Measurements from ENCODE around the gene ADGRL1. TPM values are rescaled to one million over a fixed set of nuclear protein-coding genes. Genes with fewer than 3 reads are reported as not detected.
"Not testable (repeated sequence)": the region's sequence is repeated elsewhere in the genome, so short reads cannot be mapped to it uniquely, and the experiment has no call there.

The ADGRL1 gene
- polyA plus RNA-seq, 1 donor from 2014 or later, result 0.11 TPM

DNA sequence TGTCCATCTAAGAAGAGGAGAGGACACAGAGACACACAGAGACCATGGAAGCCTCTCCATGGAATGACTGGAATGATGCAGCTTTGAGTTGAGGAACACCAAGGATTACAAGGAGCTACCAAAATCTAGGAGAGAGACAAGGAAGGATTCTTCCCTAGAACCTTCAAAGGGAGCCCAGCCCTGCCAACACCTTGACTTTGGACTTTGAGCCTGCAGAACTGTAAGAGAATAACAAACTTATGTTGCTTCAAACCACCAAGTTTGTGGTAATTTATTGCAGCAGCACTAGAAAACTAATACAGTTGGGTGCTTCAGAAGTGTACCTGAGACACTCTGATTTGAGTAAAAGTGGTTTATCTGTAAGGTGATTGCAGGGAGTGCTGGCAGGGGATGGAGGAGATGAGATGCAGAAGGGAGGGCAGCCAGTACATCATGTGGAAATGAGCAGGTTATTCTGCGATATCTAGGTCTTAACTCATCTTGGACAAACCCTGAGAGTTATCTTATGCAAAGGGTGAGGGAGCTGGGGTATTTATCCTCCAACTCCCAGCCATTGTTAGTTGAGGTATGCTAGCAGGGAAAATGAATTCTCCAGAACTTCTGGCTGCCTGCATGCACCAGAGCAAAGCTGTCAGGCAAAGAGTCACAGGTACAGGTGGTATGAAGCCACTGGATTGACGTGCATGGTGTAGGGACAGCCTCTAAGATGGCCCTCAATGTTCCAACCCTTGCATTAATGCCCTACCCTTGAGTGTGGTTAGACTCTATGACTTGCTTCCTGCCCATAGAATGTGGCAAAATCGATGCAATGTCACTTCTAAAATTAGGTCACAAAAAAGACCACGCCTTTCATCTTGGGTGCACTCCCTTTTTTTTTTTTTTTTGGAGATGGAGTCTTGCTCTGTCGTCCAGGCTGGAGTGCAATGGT lies 31.3 kb upstream of the ADGRL1 start:
- H3K4me1 Mint-ChIP-seq, result peaks cover 0 to 1% (median 0%) of the 10 kb centered on the region in 3 donors
- H3K27me3 Mint-ChIP-seq, result no peaks in the 10 kb centered on the region
- no peaks in the 10 kb centered on the region for H3K36me3 Mint-ChIP-seq
- H3K9me3 Mint-ChIP-seq, result peaks cover 2 to 5% (median 4%) of the 10 kb centered on the region in 3 donors
- no peak overlapping the region for H3K27ac Mint-ChIP-seq
- H3K4me3 Mint-ChIP-seq, result peak overlapping the region in 1 of 4 donors; percentile 35

DNA sequence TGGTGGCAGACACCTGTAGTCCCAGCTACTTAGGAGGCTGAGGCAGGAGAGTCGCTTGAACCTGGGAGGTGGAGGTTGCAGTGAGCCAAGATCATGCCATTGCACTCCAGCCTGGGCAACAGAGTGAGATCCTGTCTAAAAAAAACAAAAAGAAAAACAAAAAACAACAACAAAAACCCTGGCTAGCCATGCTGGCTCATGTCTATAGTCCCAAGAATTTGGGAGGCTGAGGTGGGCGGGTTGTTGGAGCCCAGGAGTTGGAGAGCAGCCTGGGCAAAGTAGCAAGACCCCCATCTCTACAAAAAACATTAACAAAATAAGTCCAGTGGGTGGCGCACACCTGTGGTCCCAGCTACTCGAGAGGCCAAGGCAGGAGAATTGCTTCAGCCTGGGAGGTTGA lies 27.0 kb upstream of the ADGRL1 start:
- H3K27ac Mint-ChIP-seq, H3K4me1 Mint-ChIP-seq, H3K4me3 Mint-ChIP-seq, H3K36me3 Mint-ChIP-seq, H3K9me3 Mint-ChIP-seq: not testable (repeated sequence)
- H3K27me3 Mint-ChIP-seq, result peaks cover 13% of the 10 kb centered on the region

DNA sequence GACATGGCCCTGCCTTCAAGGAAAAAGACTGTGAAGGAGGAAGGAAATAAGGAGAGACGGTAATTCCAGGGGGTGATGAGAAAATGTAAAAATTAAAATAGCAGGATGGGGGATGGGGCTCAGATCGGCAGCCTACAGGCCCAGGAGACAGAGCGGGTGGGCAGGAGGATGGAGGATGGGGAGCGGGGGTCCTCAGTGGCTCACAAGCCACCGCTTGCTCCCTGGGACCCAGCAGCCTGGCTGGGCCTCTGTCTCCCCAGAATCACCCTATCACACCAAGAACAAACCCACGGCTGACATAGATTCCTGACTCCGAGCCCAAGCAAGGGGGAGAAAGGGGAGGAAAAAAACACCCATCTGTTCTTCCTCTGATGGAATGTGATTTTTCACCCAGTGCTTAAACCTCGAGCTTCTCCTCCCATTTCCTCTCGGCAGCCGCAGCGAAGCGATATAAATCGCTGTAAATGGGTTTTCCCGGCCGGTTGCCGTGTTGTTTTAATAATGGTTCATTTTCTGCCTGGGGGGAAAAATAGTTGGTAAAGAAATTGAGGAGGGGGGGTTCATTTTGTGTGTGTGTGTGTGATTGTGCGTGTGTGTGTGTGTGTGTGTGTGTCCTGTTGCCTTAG lies 22.6 kb upstream of the ADGRL1 start:
- H3K36me3 Mint-ChIP-seq, H3K4me1 Mint-ChIP-seq, H3K4me3 Mint-ChIP-seq, H3K9me3 Mint-ChIP-seq: not testable (repeated sequence)
- Mint-ChIP-seq H3K27me3 (peaks cover 17% of the 10 kb centered on the region), H3K27ac (peak overlapping the region in 1 of 3 donors; percentile 94)

DNA sequence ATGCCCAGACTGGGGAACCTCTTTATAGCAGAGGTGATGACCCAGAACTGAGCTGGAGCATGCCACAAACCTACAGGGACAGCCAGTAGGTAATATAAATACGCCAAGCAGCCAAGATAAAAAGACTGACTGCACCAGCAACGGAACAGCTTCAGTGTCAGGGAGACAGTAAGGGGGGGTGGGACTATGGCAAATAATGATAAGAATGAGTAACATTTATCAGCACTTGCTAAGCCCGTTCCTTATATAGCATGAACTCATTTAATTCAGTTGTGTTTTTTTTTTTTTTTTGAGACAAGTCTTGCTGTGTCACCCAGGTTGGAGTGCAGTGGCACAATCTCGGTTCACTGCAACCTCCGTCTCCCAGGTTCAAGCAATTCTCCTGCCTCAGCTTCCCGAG lies 20.5 kb upstream of the ADGRL1 start:
- H3K27me3 Mint-ChIP-seq, result peaks cover 18% of the 10 kb centered on the region
- not testable (repeated sequence) for H3K9me3 Mint-ChIP-seq, H3K4me3 Mint-ChIP-seq

DNA sequence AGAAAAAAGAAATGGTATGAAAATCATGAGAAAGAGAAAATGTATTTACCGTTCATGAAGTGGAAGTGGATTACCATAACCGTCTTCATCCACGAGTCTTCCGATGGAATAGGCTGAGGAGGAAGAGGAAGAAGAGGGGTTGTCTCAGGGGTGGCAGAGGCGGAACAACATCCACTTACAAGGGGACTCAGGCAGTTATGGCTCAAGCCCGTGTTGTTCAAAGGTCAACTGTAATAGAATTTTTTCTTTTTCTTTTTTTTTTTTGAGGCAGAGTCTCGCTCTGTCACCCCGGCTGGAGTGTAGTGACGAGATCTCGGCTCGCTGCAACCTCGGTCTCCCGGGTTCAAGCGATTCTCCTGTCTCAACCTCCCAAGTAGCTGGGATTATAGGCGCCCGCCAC lies 16.9 kb upstream of the ADGRL1 start:
- no peak overlapping the region for H3K4me3 Mint-ChIP-seq
- H3K9me3 Mint-ChIP-seq, result peaks cover 0 to 4% (median 0%) of the 10 kb centered on the region in 3 donors
- peaks cover 7% of the 10 kb centered on the region for H3K27me3 Mint-ChIP-seq
- no peak overlapping the region for H3K27ac Mint-ChIP-seq
- peaks cover 4 to 12% (median 5%) of the 10 kb centered on the region in 3 donors for H3K4me1 Mint-ChIP-seq
- H3K36me3 Mint-ChIP-seq, result no peaks in the 10 kb centered on the region

More for the DNA sequence above, 20.5 kb upstream of the ADGRL1 start:
- H3K4me1 Mint-ChIP-seq, H3K27ac Mint-ChIP-seq, H3K36me3 Mint-ChIP-seq: not testable (repeated sequence)

DNA sequence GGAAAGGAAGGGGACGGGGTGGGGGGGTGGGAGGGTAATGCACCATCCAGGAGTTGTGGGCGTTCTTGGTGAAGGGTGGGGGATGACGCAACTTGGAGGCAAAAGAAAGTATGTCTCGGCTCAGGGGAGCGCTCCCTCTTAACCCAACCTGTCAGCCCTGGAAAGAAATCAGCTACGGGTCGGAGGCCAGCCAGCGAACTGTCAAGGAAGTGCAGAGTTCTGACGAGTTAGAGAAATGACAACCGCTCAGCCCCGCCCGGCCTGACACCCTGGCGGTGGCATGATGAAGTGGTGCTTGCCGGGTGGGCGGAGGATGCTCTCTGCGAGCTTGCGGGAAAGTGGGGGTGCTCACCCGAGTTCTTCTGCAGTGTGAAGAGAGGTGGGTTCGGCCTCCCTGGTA lies 15.4 kb upstream of the ADGRL1 start:
- H3K9me3 Mint-ChIP-seq, H3K27me3 Mint-ChIP-seq, H3K36me3 Mint-ChIP-seq: not testable (repeated sequence)
- peaks cover 7 to 17% (median 7%) of the 10 kb centered on the region in 3 donors for H3K4me1 Mint-ChIP-seq
- peak overlapping the region; percentile 19 to 77 (median 62) for H3K4me3 Mint-ChIP-seq
- peak overlapping the region in 2 of 3 donors; percentile 8 to 31 for H3K27ac Mint-ChIP-seq

DNA sequence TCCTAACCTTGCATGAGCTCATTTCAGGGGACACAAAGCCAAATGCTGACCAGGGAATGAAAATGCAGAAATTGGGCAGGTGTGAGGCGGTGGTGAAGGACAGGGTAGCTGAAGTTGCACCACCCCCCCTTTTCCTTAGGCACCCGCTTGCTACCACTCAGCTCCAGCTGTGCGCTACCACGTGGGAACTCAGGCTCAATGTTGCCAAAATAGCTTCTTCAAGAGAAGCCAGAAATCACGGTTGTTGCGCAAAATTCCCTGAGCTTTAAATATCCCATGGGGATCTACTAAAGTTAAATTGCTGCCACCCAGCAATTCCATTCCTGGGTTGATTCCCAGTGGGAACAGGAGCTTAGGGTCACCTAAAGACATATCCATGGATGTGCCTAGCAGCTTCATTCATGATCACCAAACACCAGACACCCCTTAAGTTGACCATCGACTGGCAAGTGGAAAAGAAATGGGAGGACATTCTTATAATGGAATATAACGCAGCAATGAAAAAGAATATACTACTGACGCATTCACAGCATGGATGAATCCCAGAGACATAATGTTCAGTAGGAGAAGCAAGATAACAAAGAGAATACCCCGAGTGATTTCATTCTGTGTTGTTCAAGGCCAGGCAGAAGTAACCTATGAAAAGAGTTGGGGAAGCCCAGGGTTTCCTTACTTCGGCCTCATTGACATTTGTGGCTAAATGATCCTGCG lies 12.8 kb upstream of the ADGRL1 start:
- Mint-ChIP-seq H3K27me3 (peaks cover 4% of the 10 kb centered on the region), H3K27ac (peak overlapping the region in 1 of 3 donors; percentile 56), H3K36me3 (no peaks in the 10 kb centered on the region), H3K4me1 (peaks cover 7 to 17% (median 7%) of the 10 kb centered on the region in 3 donors), H3K4me3 (no peak overlapping the region), H3K9me3 (peaks cover 0 to 4% (median 0%) of the 10 kb centered on the region in 3 donors)

DNA sequence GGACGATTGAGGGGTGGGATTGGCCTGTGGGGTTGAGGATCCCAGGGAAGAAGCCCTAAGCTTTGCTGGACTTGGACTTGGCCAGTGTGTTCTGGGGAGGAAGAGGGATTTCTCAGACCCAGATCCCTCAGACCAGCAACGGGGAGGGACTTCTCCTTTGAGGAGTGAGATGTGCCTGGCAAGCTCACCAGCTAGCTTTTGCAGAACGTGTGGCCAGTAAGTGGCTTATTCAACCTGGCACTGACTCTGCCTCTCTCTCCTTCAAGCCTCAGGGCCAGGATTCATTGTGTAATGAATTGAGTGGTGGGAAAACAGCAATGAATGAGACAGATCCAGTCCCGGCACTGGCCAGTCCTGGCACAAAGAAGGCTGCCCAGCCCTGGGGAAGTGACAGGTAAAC lies 11.9 kb upstream of the ADGRL1 start:
- not testable (repeated sequence) for H3K9me3 Mint-ChIP-seq, H3K4me3 Mint-ChIP-seq, H3K27me3 Mint-ChIP-seq, H3K36me3 Mint-ChIP-seq, H3K27ac Mint-ChIP-seq
- peaks cover 7 to 17% (median 7%) of the 10 kb centered on the region in 3 donors for H3K4me1 Mint-ChIP-seq

DNA sequence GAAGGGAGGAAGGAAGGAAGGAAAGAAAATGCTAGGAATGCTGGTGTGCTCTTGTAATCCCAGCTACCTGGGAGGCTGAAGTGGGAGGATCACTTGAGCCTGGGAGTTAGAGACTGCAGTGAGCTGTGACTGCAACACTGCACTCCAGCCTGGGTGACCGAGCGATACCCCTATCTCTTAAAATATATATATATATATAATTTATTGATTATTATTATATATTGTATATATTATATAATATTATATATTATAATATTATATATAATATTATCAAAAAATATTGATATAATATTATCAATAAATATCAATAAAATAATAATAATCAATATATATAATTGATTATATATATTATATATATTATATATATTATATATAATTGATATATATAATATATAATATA lies 8.6 kb upstream of the ADGRL1 start:
- H3K4me3 Mint-ChIP-seq, result no peak overlapping the region
- H3K27me3 Mint-ChIP-seq, result peaks cover 7% of the 10 kb centered on the region
- H3K9me3 Mint-ChIP-seq, result peaks cover 0 to 4% (median 0%) of the 10 kb centered on the region in 3 donors
- H3K27ac Mint-ChIP-seq, result no peak overlapping the region
- H3K36me3 Mint-ChIP-seq, result peaks cover 1% of the 10 kb centered on the region
- H3K4me1 Mint-ChIP-seq, result peaks cover 3 to 14% (median 4%) of the 10 kb centered on the region in 3 donors

DNA sequence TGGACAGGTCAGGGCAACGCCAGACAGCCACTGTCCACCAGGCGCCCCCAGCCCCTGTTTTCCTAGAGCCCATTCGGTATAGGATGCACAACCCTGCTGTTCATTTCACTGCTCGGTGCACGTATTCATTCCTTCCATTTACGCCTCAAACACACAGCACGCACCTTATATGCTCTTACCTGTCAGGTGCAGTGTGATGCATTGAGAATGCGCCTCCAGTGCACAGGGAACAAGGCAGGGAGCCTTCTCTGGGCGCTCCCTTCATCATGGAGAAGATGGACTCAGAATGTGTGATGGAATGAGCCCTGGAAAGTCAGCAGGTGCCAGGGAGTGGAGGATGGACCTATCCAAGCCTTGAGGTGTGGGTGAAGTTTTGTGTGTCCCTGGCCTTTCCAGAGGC lies 4.2 kb upstream of the ADGRL1 start:
- Mint-ChIP-seq H3K4me3 (peak overlapping the region in 2 of 4 donors; percentile 48 to 83), H3K27ac (peak overlapping the region in 1 of 3 donors; percentile 34)
- H3K36me3 Mint-ChIP-seq, result not testable (repeated sequence)

DNA sequence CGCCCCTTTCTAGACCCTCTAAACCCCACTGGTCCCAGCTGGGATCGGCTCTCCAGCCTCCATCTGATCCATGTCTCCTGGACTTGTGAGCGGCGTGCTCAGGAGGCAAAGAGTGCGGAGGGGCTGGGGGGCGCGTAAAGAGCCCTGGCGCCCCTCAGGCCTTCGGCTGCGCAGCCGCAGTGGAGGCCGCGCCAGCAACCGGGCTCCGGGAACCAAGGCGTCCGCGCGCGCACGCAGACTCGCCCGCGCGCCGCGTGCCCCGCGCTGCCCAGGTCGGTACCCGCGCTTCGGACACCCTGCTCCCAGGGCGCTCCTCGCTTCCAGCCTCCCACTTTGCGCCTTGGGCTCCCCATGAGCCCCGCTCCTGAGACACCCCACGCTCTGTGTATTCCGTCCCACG lies 3.4 kb upstream of the ADGRL1 start:
- not testable (repeated sequence) for H3K9me3 Mint-ChIP-seq, H3K36me3 Mint-ChIP-seq, H3K4me1 Mint-ChIP-seq
- Mint-ChIP-seq H3K27me3 (peaks cover 25% of the 10 kb centered on the region), H3K27ac (peak overlapping the region in 1 of 3 donors; percentile 34), H3K4me3 (peak overlapping the region in 2 of 4 donors; percentile 48 to 83)

More for the DNA sequence above, 4.2 kb upstream of the ADGRL1 start:
- not testable (repeated sequence) for H3K9me3 Mint-ChIP-seq, H3K4me1 Mint-ChIP-seq
- peaks cover 20% of the 10 kb centered on the region for H3K27me3 Mint-ChIP-seq

DNA sequence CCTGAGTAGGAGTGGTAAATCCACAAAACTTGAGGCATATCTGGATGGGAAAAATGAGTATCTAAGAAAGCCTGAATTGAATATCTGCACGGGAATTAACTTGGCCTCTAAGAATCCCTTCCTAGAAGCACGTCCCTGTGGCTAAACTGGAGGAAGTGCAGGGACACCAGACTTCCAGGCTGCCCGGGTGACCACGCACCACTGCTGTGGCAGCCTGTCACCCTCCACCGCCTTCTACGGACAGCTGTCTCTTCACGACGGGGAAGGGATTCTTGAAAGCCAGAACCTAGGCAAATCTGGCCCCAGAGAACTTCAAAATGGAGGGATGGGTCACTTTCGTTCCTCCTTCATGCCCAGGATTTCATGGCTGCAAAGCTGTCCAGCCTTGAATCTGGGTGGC lies 2.5 kb upstream of the ADGRL1 start:
- not testable (repeated sequence) for H3K36me3 Mint-ChIP-seq, H3K4me1 Mint-ChIP-seq, H3K9me3 Mint-ChIP-seq
- peaks cover 33% of the 10 kb centered on the region for H3K27me3 Mint-ChIP-seq
- H3K27ac Mint-ChIP-seq, result peak overlapping the region in 1 of 3 donors; percentile 67
- peak overlapping the region in 2 of 4 donors; percentile 21 to 26 for H3K4me3 Mint-ChIP-seq

DNA sequence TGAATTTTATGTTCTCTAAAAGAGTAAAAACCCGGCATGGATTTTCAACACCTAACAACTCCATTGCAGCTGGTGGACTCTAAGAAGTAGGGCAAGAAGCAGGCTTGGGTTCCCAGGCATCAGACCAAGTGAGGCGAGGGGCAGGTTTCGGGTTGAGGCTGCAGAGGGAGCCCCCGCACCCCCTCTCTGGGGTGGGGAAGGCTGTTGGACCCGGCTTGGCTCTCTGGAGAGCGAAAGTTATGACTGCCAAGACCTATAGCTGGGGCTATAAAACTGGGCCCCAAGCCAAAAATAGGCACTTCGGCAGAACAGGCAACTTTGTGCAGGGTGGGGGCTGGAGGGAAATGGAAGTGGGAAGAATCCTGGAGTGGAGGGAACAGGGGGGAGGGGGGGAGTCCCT lies 1.8 kb upstream of the ADGRL1 start:
- H3K27ac Mint-ChIP-seq, result peak overlapping the region in 2 of 3 donors; percentile 71 to 94
- H3K4me1 Mint-ChIP-seq, H3K36me3 Mint-ChIP-seq, H3K9me3 Mint-ChIP-seq: not testable (repeated sequence)
- H3K27me3 Mint-ChIP-seq, result peaks cover 37% of the 10 kb centered on the region
- peak overlapping the region; percentile 84 to 98 (median 90) for H3K4me3 Mint-ChIP-seq

DNA sequence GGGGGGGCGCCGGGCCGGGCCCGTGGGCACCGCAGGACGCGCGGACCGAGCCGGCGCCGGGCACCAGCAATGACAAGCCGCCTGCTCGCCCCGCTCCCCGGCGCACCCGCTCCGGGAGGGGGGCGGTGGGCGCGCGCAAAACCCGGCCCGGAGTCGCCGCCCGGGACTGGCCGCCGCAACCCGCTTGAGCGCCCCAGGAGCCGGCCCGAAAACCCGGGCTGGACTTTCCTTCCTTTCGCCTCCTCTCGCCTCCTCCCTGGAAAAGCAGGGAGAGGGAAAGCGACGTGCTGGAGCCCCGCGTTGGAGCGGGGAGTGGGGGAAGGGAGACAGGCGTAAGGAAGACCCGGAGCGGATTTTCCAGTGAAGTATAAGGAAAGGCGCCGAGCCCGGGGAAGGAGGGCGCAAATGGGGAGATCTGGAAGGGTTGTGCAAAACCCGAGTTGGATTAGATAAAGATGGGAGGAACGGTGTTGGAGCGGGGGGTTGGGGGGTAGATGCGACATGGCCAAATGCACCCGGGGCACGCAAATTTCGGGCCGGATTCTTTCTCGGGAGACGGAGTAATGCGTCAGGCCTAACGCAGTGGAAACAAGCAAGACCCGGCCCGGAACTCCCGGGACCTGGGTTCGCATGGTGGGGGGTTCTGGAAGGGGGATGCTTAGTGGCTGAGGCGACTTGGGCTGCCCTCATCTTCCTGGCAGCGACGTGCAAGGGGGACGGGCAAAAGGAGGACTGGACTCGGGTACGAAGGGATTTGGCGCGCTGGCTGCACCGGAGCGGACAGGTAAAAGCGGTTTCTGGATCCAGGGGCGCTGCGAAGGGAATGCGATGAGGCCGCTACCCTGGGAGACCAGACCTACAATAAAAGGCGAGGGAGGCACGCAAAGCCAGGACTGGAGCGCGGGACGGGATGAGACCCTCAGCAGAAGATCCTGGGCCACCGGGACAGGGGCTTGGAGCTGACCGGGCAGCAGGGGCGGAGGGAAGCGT lies 1.1 kb upstream of the ADGRL1 start:
- not testable (repeated sequence) for H3K4me1 Mint-ChIP-seq, H3K9me3 Mint-ChIP-seq, H3K36me3 Mint-ChIP-seq
- H3K4me3 Mint-ChIP-seq, result peak overlapping the region; percentile 84 to 98 (median 90)
- H3K27me3 Mint-ChIP-seq, result peaks cover 45% of the 10 kb centered on the region
- H3K27ac Mint-ChIP-seq, result peak overlapping the region; percentile 71 to 94 (median 73)
